Neutrophil (primary cell): ENCODE results near the gene ZDHHC14.

Experiments used
- H3K27ac ChIP-seq: fragments of 200-600 bp; sonication (generic); 2 replicates; pipeline ENCODE4 v1.5.1; 2016; ENCODE audit warnings: mild to moderate bottlenecking, moderate library complexity
- H3K27me3 ChIP-seq: fragments of 200-600 bp; sonication (generic); 2 replicates; pipeline ENCODE4 v1.6.0; 2016; ENCODE audit warnings: mild to moderate bottlenecking
- H3K36me3 ChIP-seq: fragments of 200-600 bp; sonication (generic); 2 replicates; pipeline ENCODE4 v1.5.1; 2017
- H3K4me1 ChIP-seq, 2 experiments: fragments of 200-600 bp in 1 of 2; sonication (generic) in 1 of 2; 1 replicate in 1 of 2; 2 replicates in 1 of 2; pipeline versions ENCODE4 v1.5.1 to v1.6.1; 2013 to 2016; ENCODE audit warnings: low read depth in 1 of 2, low read length in 1 of 2, mild to moderate bottlenecking in 1 of 2, moderate library complexity in 1 of 2; ENCODE audit not compliant: control insufficient read depth in 1 of 2, insufficient read depth in 1 of 2
- H3K4me3 ChIP-seq, 2 experiments: fragments of 200-600 bp in 1 of 2; sonication (generic) in 1 of 2; 1 replicate in 1 of 2; 2 replicates in 1 of 2; pipeline ENCODE4 v1.5.1; 2013 to 2016; ENCODE audit warnings: low read depth in 1 of 2, low read length in 1 of 2, mild to moderate bottlenecking in 1 of 2, moderate library complexity in 1 of 2
- H3K9me3 ChIP-seq: fragments of 200-600 bp; sonication (generic); 2 replicates; pipeline ENCODE4 v1.5.1; 2016
- CTCF ChIP-seq: fragments of 200-600 bp; sonication (generic); IDR thresholded peaks from 2 replicates; pipeline ENCODE4 v1.5.1; 2016; ENCODE audit warnings: antibody characterized with exemption

The ZDHHC14 gene

GRCh38 chr6:157683707-157684106 is 302.7 kb downstream of the ZDHHC14 start:
- Histone ChIP-seq H3K9me3 (no peaks in the 10 kb centered on the region), H3K36me3 (no peaks in the 10 kb centered on the region), H3K4me1 (no peaks in the 10 kb centered on the region), H3K27me3 (peaks cover 3% of the 10 kb centered on the region), H3K4me3 (no peak overlapping the region), H3K27ac (no peak overlapping the region)
- TF ChIP-seq CTCF = no peak

DNA sequence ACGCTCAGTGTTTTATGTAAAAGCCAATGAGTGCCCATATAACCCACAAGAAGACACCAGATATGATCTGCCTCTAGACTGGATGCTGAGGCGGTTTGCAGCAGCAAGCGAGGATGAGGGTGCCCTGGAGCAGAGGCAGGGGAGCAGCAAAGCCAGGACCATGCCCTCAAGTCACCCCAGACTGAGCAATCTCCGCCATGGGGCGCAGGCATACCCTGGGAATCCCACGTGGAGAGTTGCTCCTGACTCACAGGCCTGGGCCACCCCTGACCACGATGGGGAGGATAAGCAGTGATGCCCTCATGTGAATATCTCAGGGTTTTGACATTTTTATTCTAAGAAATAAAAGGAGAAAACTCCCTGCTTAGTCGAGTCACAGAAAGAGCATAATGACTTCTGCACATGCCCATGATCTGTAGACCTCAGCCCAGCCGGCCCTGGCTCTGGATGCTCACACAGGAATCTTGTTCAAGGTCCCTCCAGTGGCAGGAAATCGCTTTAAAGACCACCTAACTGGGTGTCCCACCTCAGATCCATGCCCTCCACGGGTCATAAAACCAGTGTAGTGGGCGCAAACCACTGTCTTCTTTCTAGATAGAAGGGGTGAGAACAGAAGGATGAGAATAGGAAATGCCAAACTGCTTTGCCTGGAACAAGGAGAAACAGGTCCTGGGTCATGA is 303.8 kb downstream of the ZDHHC14 start:
- Histone ChIP-seq H3K4me1 (no peaks in the 10 kb centered on the region), H3K27ac (no peak overlapping the region), H3K36me3 (no peaks in the 10 kb centered on the region), H3K27me3 (no peaks in the 10 kb centered on the region), H3K4me3 (no peak overlapping the region), H3K9me3 (no peaks in the 10 kb centered on the region)
- no peak for TF ChIP-seq CTCF

DNA sequence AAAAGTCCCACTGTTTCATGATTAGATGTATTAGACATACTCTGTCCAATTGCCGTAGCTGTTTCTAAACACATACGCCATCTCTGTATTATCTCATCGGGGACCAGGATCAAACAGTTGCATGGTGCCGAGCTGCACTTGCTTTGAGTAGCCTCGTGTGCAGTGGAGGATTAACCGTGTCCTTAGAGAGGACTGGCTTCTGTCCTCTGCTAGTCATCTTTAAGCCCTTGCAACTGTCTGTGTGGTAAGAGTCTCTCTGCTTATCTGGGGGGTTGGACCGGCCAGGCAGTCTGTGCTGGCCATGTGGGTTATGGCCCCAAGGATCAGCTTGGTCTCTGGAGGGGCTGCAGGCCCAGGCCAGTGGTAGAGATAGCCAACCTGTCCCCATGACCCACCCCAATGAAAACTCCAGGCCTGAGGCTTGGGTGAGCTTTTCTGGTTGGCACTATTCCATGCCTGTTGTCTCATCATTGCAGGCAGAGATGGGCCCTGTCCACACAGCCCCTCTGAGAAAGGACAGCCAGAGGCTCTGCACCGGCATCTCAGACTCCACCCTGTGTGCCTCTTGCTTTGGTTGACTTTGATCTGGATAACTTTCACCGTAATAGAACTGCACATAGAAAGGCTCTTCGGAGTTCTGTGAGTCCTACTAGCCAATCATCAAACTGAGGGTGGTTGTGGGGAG is 304.7 kb downstream of the ZDHHC14 start:
- H3K27ac ChIP-seq = no peak overlapping the region
- H3K27me3 ChIP-seq = no peaks in the 10 kb centered on the region
- H3K4me1 ChIP-seq = no peaks in the 10 kb centered on the region
- H3K36me3 ChIP-seq = no peaks in the 10 kb centered on the region
- no peak overlapping the region for H3K4me3 ChIP-seq
- no peaks in the 10 kb centered on the region for H3K9me3 ChIP-seq
- TF ChIP-seq CTCF = no peak

DNA sequence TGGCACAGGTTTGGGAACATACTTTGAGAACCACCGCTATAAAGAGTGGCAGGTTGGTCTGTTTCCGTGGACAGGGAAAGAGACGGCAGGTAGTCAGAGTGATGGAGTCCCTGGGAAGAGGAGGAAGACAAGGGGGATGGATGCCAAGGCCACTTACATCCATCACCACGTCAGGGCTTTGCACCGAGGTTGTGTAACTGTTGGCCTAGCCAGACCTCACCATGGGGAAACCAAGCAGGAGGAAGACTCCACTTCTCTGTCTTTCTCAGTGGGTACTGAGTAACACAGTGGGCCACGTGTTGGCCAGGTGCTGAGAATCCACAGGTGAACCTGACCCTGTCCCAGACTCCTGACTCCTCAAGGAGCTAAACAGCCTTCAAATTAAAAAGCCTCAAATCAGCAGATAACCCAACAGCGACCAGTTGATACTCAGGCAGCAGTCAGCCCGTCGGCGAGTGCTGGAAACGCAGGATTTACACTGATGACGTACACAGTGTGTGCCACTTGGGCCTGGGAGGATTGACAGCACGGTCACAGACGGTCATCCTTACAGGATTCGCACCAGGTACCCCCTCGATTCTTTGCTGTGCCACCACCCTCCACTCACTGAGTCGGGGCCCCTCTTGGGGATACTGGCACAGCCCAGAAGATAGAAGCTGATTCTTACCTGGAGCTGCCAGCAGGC is 307.4 kb downstream of the ZDHHC14 start:
- no peak overlapping the region for H3K4me3 ChIP-seq
- no peaks in the 10 kb centered on the region for H3K4me1 ChIP-seq
- H3K9me3 ChIP-seq = no peaks in the 10 kb centered on the region
- no peaks in the 10 kb centered on the region for H3K36me3 ChIP-seq
- H3K27ac ChIP-seq = no peak overlapping the region
- no peak for TF ChIP-seq CTCF
- no peaks in the 10 kb centered on the region for H3K27me3 ChIP-seq

- no peaks in the 10 kb centered on the region for H3K4me1 ChIP-seq
Observed at GRCh38 chr6:157688960-157689599, 308.1 kb downstream of the ZDHHC14 start.

More at GRCh38 chr6:157688960-157689599, 308.1 kb downstream of the ZDHHC14 start:
- no peaks in the 10 kb centered on the region for H3K36me3 ChIP-seq
- no peak overlapping the region for H3K4me3 ChIP-seq
- H3K27ac ChIP-seq = no peak overlapping the region
- TF ChIP-seq CTCF = no peak
- no peaks in the 10 kb centered on the region for H3K27me3 ChIP-seq
- H3K9me3 ChIP-seq = no peaks in the 10 kb centered on the region
